HEK293 (cell line): ENCODE measurements around the gene FUT6.

Experiments
- CTCF ChIA-PET: fragments of 350-600 bp; formaldehyde crosslinking; extraction: SDS; loops from one replicate; lab custom pipeline; 2021; ENCODE audit warnings: antibody characterized with exemption; lab: Yijun Ruan, JAX
- POLR2A ChIA-PET: fragments of 300-600 bp; formaldehyde crosslinking; extraction: SDS; loops from one replicate; lab custom pipeline; 2020; ENCODE audit warnings: antibody characterized with exemption, inconsistent platforms; lab: Yijun Ruan, JAX
- H3K27ac ChIP-seq: fragments of 200-500 bp; sonication (Bioruptor generic); 2 replicates; pipeline ENCODE4 v1.5.1; 2014; ENCODE audit warnings: low read depth, low read length, control low read depth, inconsistent platforms; ENCODE audit errors: extremely low read depth
- H3K36me3 ChIP-seq, 2 experiments: fragments of 200-500 bp in 1 of 2; sonication (Bioruptor generic) in 1 of 2; 1 replicate in 1 of 2; 2 replicates in 1 of 2; pipeline ENCODE4 v1.5.1; 2014 to 2017; ENCODE audit warnings: inconsistent platforms in 2 of 2, low read length in 2 of 2; ENCODE audit not compliant: control insufficient read depth in 2 of 2, insufficient read depth in 1 of 2
- H3K4me1 ChIP-seq: fragments of 200-500 bp; sonication (Bioruptor generic); 2 replicates; pipeline ENCODE4 v1.5.1; 2014; ENCODE audit warnings: mild to moderate bottlenecking, low read length, inconsistent platforms; ENCODE audit not compliant: control insufficient read depth, insufficient read depth
- H3K4me3 ChIP-seq: 2 replicates; pipeline ENCODE4 v1.5.1; 2011; ENCODE audit warnings: low read depth, mild to moderate bottlenecking, control low read depth, low read length, moderate library complexity
- H3K9me3 ChIP-seq: fragments of 200-500 bp; sonication (Bioruptor generic); 2 replicates; pipeline ENCODE4 v1.5.1; 2014; ENCODE audit warnings: low read depth, low read length, inconsistent platforms; ENCODE audit not compliant: control insufficient read depth, insufficient read depth
- CTCF ChIP-seq: fragments of 450-650 bp; formaldehyde crosslinking; IDR thresholded peaks from 2 replicates; pipeline ENCODE4 v1.5.1; 2016; ENCODE audit warnings: missing biosample characterization, missing genetic modification characterization
- GFI1B ChIP-seq: fragments of 450-650 bp; formaldehyde crosslinking; IDR thresholded peaks from 2 replicates; pipeline ENCODE4 v1.5.1; 2016; ENCODE audit warnings: missing biosample characterization, missing genetic modification characterization
- HIC1 ChIP-seq: fragments of 450-650 bp; formaldehyde crosslinking; IDR thresholded peaks from 2 replicates; pipeline ENCODE4 v1.5.1; 2016; ENCODE audit warnings: missing biosample characterization, missing genetic modification characterization
- REPIN1 ChIP-seq: fragments of 450-650 bp; formaldehyde crosslinking; IDR thresholded peaks from 2 replicates; pipeline ENCODE4 v1.5.1; 2017; ENCODE audit warnings: missing biosample characterization, missing genetic modification characterization, low read depth
- ZFHX2 ChIP-seq: fragments of 450-650 bp; formaldehyde crosslinking; conservative IDR thresholded peaks from 2 replicates; pipeline ENCODE4 v1.5.1; 2016; ENCODE audit warnings: missing biosample characterization, missing genetic modification characterization
- ZNF121 ChIP-seq: fragments of 450-650 bp; formaldehyde crosslinking; IDR thresholded peaks from 2 replicates; pipeline ENCODE4 v1.5.1; 2016; ENCODE audit warnings: missing biosample characterization, missing genetic modification characterization
- ZNF239 ChIP-seq: fragments of 450-650 bp; formaldehyde crosslinking; IDR thresholded peaks from 2 replicates; pipeline ENCODE4 v1.5.1; 2016; ENCODE audit warnings: missing biosample characterization, missing genetic modification characterization
- ZNF324 ChIP-seq: fragments of 450-650 bp; formaldehyde crosslinking; IDR thresholded peaks from 2 replicates; pipeline ENCODE4 v1.5.1; 2016; ENCODE audit warnings: missing biosample characterization, missing genetic modification characterization
- ZNF335 ChIP-seq: fragments of 450-650 bp; formaldehyde crosslinking; conservative IDR thresholded peaks from 2 replicates; pipeline ENCODE4 v1.5.1; 2016; ENCODE audit warnings: missing biosample characterization, missing genetic modification characterization
- ZNF341 ChIP-seq: fragments of 450-650 bp; formaldehyde crosslinking; IDR thresholded peaks from 2 replicates; pipeline ENCODE4; 2016; ENCODE audit warnings: low read depth, missing biosample characterization, missing genetic modification characterization
- ZNF394 ChIP-seq: fragments of 450-650 bp; formaldehyde crosslinking; IDR thresholded peaks from 2 replicates; pipeline ENCODE4 v1.5.1; 2016; ENCODE audit warnings: missing biosample characterization, missing genetic modification characterization, mild to moderate bottlenecking, moderate library complexity, borderline replicate concordance
- ZNF510 ChIP-seq: fragments of 450-650 bp; formaldehyde crosslinking; IDR thresholded peaks from 2 replicates; pipeline ENCODE4 v1.5.1; 2018; ENCODE audit warnings: mild to moderate bottlenecking, missing genetic modification characterization, missing biosample characterization; ENCODE audit not compliant: insufficient replicate concordance
- ZNF521 ChIP-seq: fragments of 450-650 bp; formaldehyde crosslinking; IDR thresholded peaks from 2 replicates; pipeline ENCODE4 v1.5.1; 2017; ENCODE audit warnings: missing biosample characterization, mild to moderate bottlenecking, missing genetic modification characterization
- ZNF529 ChIP-seq: fragments of 450-650 bp; formaldehyde crosslinking; IDR thresholded peaks from 2 replicates; pipeline ENCODE4 v1.5.1; 2017; ENCODE audit warnings: missing genetic modification characterization, missing biosample characterization; ENCODE audit not compliant: insufficient replicate concordance
- ZNF600 ChIP-seq: fragments of 450-650 bp; formaldehyde crosslinking; IDR thresholded peaks from 2 replicates; pipeline ENCODE4 v1.5.1; 2016; ENCODE audit warnings: missing biosample characterization, missing genetic modification characterization
- TF ChIP-seq, protein P1 (sequence below): fragments of 450-650 bp; formaldehyde crosslinking; IDR thresholded peaks from 2 replicates; pipeline ENCODE4; 2016; ENCODE audit warnings: missing biosample characterization, missing genetic modification characterization
- TF ChIP-seq, protein P2 (sequence below): fragments of 450-650 bp; formaldehyde crosslinking; conservative IDR thresholded peaks from 2 replicates; pipeline ENCODE4 v1.5.1; 2016; ENCODE audit warnings: low read depth, missing biosample characterization, missing genetic modification characterization
- TF ChIP-seq, protein P3 (sequence below): fragments of 450-650 bp; formaldehyde crosslinking; IDR thresholded peaks from 2 replicates; pipeline ENCODE4 v1.5.1; 2016; ENCODE audit warnings: missing biosample characterization, missing genetic modification characterization, borderline replicate concordance

FUT6 gene

DNA sequence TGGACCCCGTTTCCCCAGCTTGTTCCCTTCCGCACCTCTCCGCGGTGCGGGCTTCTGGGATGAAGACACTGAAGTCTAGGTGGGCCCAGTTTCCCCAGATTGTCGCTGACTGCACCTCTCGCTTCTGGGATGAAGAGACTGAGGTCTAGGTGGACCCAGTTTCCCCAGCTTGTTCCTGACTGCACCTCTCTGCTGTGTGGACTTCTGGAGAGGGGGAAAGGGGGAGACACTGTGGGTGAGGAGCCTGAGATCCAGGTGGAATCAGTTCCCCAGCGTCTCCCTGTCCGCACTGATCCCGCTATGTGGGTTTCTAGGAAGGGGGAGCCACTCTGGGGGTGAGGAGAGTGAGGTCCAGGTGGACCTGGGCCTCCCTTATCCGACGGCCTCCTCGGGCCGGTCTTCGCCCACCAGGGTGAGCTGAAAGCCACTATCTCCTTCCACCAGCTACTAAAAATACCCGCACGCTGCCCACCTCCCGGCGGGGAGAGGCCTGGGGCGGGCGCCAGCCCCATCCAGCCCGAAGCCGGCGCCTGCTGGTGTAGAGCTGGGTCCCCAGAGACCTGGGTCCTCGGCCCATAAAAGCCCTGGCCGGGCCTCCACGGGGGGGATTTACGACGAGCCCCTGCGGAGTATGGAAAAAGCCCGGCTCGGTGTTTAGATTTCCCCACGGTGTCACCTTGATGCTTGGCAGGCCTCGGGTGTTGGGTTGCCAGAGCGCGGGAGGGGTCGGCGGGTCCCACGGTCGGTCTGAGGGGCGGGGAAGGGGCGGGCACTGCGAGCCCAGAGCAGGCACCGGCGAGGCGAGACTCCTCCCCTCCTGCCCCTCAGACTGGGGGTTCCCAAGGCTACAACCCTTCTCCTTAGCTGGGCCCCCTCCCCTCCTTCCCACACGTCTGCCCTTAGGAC, 10.6 kb downstream of the FUT6 start (continued):
- no peak for TF ChIP-seq GFI1B (tag by site-specific recombination)
- TF ChIP-seq ZNF600 (tag by site-specific recombination) = no peak
- TF ChIP-seq ZNF521 (tag by site-specific recombination) = no peak
- no peak for TF ChIP-seq ZNF121 (tag by site-specific recombination)
- TF ChIP-seq ZNF394 (tag by site-specific recombination) = 0 out of 2 replicates have a peak, but pooled peaks have one; percentile 4
- TF ChIP-seq, protein P1, sequence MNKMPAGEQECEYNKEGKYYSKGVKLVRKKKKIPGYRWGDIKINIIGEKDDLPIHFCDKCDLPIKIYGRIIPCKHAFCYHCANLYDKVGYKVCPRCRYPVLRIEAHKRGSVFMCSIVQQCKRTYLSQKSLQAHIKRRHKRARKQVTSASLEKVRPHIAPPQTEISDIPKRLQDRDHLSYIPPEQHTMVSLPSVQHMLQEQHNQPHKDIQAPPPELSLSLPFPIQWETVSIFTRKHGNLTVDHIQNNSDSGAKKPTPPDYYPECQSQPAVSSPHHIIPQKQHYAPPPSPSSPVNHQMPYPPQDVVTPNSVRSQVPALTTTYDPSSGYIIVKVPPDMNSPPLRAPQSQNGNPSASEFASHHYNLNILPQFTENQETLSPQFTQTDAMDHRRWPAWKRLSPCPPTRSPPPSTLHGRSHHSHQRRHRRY = no peak
- TF ChIP-seq REPIN1 (tag by site-specific recombination) = no peak

GRCh38 chr19:5827891-5828660, 11.4 kb downstream of the FUT6 start:
- Histone ChIP-seq H3K4me1 (peaks cover 6% of the 10 kb centered on the region), H3K36me3 (no peaks in the 10 kb centered on the region), H3K9me3 (no peaks in the 10 kb centered on the region), H3K27ac (peak overlapping the region; percentile 59; the same call in 1 of the 2 replicates), H3K4me3 (peak overlapping the region; percentile 34)
- ChIA-PET POLR2A (interaction anchor here (0.5 to 2.6 kb wide), 15 partner anchors 11 to 543 kb away, joined by 3 to 35 read pairs (median 3); partner anchors contain the start of genes FUT6, NDUFA11, NRTN and RANBP3), CTCF (interaction anchor here (0.6 to 3.2 kb wide), 9 partner anchors 13 to 912 kb away, joined by 3 to 27 read pairs (median 4); partner anchors contain the start of gene NRTN)
- TF ChIP-seq ZFHX2 (tag by site-specific recombination) (peak; percentile 87), CTCF (tag by site-specific recombination) (no peak), ZNF335 (tag by site-specific recombination) (peak; percentile 39), ZNF510 (tag by site-specific recombination) (no peak), HIC1 (tag by site-specific recombination) (peak; percentile 92), ZNF341 (tag by site-specific recombination) (no peak; the same call in 1 of the 2 replicates), ZNF239 (tag by site-specific recombination) (no peak), ZNF324 (tag by site-specific recombination) (peak; percentile 90), ZNF529 (tag by site-specific recombination) (no peak)
- TF ChIP-seq, protein P2, sequence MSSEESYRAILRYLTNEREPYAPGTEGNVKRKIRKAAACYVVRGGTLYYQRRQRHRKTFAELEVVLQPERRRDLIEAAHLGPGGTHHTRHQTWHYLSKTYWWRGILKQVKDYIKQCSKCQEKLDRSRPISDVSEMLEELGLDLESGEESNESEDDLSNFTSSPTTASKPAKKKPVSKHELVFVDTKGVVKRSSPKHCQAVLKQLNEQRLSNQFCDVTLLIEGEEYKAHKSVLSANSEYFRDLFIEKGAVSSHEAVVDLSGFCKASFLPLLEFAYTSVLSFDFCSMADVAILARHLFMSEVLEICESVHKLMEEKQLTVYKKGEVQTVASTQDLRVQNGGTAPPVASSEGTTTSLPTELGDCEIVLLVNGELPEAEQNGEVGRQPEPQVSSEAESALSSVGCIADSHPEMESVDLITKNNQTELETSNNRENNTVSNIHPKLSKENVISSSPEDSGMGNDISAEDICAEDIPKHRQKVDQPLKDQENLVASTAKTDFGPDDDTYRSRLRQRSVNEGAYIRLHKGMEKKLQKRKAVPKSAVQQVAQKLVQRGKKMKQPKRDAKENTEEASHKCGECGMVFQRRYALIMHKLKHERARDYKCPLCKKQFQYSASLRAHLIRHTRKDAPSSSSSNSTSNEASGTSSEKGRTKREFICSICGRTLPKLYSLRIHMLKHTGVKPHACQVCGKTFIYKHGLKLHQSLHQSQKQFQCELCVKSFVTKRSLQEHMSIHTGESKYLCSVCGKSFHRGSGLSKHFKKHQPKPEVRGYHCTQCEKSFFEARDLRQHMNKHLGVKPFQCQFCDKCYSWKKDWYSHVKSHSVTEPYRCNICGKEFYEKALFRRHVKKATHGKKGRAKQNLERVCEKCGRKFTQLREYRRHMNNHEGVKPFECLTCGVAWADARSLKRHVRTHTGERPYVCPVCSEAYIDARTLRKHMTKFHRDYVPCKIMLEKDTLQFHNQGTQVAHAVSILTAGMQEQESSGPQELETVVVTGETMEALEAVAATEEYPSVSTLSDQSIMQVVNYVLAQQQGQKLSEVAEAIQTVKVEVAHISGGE = peak; percentile 67
- TF ChIP-seq, protein P3, sequence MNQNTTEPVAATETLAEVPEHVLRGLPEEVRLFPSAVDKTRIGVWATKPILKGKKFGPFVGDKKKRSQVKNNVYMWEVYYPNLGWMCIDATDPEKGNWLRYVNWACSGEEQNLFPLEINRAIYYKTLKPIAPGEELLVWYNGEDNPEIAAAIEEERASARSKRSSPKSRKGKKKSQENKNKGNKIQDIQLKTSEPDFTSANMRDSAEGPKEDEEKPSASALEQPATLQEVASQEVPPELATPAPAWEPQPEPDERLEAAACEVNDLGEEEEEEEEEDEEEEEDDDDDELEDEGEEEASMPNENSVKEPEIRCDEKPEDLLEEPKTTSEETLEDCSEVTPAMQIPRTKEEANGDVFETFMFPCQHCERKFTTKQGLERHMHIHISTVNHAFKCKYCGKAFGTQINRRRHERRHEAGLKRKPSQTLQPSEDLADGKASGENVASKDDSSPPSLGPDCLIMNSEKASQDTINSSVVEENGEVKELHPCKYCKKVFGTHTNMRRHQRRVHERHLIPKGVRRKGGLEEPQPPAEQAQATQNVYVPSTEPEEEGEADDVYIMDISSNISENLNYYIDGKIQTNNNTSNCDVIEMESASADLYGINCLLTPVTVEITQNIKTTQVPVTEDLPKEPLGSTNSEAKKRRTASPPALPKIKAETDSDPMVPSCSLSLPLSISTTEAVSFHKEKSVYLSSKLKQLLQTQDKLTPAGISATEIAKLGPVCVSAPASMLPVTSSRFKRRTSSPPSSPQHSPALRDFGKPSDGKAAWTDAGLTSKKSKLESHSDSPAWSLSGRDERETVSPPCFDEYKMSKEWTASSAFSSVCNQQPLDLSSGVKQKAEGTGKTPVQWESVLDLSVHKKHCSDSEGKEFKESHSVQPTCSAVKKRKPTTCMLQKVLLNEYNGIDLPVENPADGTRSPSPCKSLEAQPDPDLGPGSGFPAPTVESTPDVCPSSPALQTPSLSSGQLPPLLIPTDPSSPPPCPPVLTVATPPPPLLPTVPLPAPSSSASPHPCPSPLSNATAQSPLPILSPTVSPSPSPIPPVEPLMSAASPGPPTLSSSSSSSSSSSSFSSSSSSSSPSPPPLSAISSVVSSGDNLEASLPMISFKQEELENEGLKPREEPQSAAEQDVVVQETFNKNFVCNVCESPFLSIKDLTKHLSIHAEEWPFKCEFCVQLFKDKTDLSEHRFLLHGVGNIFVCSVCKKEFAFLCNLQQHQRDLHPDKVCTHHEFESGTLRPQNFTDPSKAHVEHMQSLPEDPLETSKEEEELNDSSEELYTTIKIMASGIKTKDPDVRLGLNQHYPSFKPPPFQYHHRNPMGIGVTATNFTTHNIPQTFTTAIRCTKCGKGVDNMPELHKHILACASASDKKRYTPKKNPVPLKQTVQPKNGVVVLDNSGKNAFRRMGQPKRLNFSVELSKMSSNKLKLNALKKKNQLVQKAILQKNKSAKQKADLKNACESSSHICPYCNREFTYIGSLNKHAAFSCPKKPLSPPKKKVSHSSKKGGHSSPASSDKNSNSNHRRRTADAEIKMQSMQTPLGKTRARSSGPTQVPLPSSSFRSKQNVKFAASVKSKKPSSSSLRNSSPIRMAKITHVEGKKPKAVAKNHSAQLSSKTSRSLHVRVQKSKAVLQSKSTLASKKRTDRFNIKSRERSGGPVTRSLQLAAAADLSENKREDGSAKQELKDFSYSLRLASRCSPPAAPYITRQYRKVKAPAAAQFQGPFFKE (tag by site-specific recombination) = no peak
